Brain microvascular endothelial cell (primary cell): ENCODE results near the gene NUMB.

Source experiments
- DNase-seq: peaks from one replicate; pipeline ENCODE4 v3.0.0-alpha.2; 2020
- H3K27ac ChIP-seq: fragments of 250-450 bp; sonication (Bioruptor Pico); 2 replicates; pipeline ENCODE4 v1.5.1; 2020; ENCODE audit warnings: mild to moderate bottlenecking, moderate library complexity
- H3K27me3 ChIP-seq: fragments of 250-450 bp; sonication (Bioruptor Pico); replicated peaks from 2 replicates; pipeline ENCODE4 v1.5.1; 2020; ENCODE audit warnings: mild to moderate bottlenecking
- H3K36me3 ChIP-seq: fragments of 250-450 bp; sonication (Bioruptor Pico); replicated peaks from 2 replicates; pipeline ENCODE4 v1.5.1; 2020; ENCODE audit warnings: mild to moderate bottlenecking
- H3K4me3 ChIP-seq: 2 replicates; pipeline ENCODE4 v1.5.1; 2011; ENCODE audit warnings: low read depth, mild to moderate bottlenecking, control low read depth, low read length, moderate library complexity
- CTCF ChIP-seq: IDR thresholded peaks from 2 replicates; pipeline ENCODE4 v1.5.1; 2011; ENCODE audit warnings: low read depth, mild to moderate bottlenecking, moderate library complexity, low read length, control low read depth, inconsistent platforms; ENCODE audit errors: missing control alignments
- in situ Hi-C: cut with HindIII; loops from 2 replicates; pipeline ENCODE4 v1.10.0; 2017; ENCODE audit warnings: low sequenced_read_pairs, low pct_ligation_motif_present

Gene NUMB

DNA sequence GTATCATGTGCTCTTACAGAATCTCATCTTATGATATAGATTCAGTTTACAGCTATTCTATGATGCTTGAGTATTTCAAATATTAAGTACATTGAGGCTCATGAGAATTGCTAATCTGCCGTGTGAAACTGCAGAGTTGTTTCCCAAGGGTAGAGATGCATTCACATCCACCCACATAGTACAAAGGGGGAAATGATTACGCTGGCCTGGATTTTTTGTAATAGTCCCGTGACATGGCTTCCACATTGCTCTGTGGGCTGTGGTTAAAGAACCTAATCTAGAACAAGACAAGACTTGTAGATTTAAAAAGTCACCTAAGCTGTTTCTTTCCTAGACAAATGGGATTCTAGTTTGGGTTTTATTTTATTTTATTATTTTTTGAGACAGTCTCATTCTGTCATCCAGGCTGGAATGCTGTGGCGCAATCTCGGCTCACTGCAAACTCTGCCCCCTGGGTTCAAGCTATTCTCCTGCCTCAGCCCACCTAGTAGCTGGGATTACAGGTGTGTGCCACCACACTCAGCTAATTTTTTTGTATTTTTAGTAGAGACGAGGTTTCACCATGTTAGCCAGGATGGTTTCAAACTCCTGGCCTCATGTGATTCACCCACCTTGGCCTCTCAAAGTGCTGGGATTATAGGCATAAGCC is 19.4 kb upstream of the NUMB start:
- Histone ChIP-seq H3K36me3 (no peaks in the 10 kb centered on the region), H3K27ac (peak overlapping the region; percentile 18), H3K4me3 (no peak overlapping the region), H3K27me3 (no peaks in the 10 kb centered on the region)
- peak; percentile 81 for DNase-seq
- in situ Hi-C loops = no loop called here
- TF ChIP-seq CTCF = no peak

DNA sequence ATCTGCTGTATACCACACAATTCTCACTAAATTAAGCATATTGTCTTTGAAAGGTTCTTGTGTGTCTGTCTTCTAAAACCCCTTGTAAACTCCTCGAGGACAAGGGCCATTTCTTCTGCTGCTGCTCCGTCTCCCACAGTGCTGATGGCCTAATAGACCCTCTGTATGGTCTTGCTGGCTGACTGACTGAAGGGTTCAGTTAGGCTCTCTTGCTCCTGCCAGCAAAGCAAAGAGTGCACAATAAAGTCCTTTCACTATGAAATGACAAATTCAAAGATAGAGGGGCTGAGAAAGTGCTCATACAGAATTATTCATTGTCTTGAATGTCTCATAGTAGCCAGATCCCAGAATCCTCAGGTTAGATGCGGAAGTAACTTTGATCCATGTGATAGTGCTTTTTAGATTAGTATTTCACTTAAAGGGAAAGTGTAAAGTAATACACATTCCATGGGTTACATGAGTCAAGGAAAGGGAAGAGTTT is 18.1 kb upstream of the NUMB start:
- Histone ChIP-seq H3K27ac (no peak overlapping the region), H3K4me3 (no peak overlapping the region), H3K27me3 (no peaks in the 10 kb centered on the region), H3K36me3 (no peaks in the 10 kb centered on the region)
- in situ Hi-C loops = no loop called here
- no peak for DNase-seq
- TF ChIP-seq CTCF = no peak

DNA sequence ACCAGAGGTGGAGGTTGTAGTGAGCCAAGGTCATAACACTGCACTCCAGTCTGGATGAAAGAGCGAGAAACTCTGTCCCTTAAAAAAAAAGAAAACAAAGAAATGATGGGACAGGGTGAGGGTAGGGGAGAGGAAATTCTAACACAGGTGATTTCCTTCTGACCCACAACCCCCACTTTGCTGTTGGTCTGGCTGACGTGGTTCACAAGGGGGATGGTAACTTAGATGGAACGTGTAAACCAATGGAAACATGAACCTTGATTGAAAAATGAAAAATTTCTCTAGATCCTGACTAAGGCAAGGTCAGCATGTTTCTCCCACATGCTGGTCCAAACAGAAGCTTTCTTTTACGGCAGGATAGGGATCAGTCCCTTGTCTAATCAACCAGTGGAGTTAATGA is 16.6 kb upstream of the NUMB start:
- no peak overlapping the region for H3K4me3 ChIP-seq
- in situ Hi-C loops = loop anchor here (25.0 kb wide), 2 partner anchors 188 to 288 kb away; no protein-coding TSS in a partner anchor
- H3K27ac ChIP-seq = no peak overlapping the region
- no peak for TF ChIP-seq CTCF
- DNase-seq = no peak
- H3K27me3 ChIP-seq = no peaks in the 10 kb centered on the region
- no peaks in the 10 kb centered on the region for H3K36me3 ChIP-seq

DNA sequence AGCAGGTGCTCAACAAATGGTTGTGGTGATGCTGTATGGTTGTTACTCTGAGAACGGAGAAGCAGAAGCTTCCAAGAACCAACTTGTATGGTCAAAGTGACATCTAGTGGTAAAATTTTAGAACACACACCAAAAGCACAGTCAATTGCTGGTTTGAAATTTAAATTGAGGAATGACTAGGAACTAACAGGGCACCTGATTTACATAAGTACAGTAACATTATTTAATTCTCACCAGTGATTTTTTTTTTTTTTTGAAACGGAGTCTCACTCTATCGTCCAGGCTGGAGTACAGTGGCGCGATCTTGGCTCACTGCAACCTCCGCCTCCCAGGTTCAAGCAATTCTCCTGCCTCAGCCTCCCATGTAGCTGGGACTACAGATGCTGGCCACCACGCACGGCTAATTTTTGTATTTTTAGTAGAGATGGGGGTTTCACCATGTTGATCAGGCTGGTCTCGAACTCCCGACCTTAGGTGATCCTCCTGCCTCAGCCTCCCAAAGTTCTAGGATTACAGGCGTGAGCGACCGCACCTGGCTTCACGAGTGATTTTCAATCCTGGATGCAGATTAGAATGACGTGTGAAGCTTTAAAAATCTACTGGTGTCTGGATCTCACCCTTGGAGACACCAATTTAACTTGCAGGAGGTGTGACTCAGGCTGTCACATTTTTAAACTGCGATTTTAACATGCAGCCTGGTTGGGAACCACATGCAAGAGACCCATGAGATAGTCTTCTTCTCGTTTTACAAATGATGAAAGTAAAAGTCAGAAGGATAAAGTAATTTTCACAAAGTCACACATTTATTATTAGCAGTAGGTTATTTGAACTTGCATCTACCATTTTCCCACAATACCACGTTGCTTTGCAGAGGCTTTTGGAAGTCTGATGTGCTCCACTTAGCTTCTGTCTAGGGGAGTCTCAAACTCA is 14.1 kb upstream of the NUMB start:
- H3K27ac ChIP-seq = no peak overlapping the region
- in situ Hi-C loops = loop anchor here (25.0 kb wide), 2 partner anchors 185 to 285 kb away; no protein-coding TSS in a partner anchor
- no peak overlapping the region for H3K4me3 ChIP-seq
- no peak for DNase-seq
- H3K27me3 ChIP-seq = no peaks in the 10 kb centered on the region
- TF ChIP-seq CTCF = peak; percentile 47
- no peaks in the 10 kb centered on the region for H3K36me3 ChIP-seq

DNA sequence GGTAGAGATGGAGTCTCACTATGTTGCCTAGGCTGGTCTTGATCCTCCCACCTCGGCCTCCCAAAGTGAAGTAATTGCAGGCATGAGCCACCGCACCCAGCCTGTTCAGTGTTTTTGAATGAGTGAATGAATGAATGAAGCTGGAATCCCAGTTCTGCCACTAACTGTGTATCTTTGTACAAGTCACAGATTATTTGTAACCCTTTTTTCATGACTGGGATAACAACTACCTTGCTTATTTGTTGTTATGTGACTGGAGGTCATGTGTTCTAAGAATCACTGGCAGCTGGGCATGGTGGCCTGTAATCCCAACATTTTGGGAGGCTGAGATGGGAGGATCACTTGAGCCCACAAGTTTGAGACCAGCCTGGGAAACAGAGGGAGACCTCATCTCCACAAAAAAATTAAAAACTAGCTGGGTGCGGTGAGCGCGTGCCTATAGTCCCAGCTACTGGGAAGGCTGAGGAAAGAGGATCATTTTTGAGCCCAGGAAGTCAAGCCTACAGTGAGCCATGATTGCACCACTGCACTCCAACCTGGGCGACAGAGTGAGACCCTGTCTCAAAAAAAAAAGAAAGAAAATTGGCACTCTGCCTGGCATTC is 13.3 kb upstream of the NUMB start:
- H3K27ac ChIP-seq = no peak overlapping the region
- TF ChIP-seq CTCF = no peak
- in situ Hi-C loops = loop anchor here (25.0 kb wide), 2 partner anchors 184 to 284 kb away; no protein-coding TSS in a partner anchor
- H3K4me3 ChIP-seq = no peak overlapping the region
- H3K27me3 ChIP-seq = no peaks in the 10 kb centered on the region
- DNase-seq = no peak
- H3K36me3 ChIP-seq = no peaks in the 10 kb centered on the region
